HG03457 (cell line): ENCODE data around the gene POLH.
"Not testable (repeated sequence)": the region's sequence is repeated elsewhere in the genome, so short reads cannot be mapped to it uniquely, and the experiment has no call there.

Source experiments
- ATAC-seq: cut with Tn5 transposase; IDR thresholded peaks from one replicate; pipeline ENCODE4 v1.9.1; 2021; ENCODE audit warnings: moderate number of reproducible peaks; ENCODE audit not compliant: unreplicated experiment

POLH gene

DNA sequence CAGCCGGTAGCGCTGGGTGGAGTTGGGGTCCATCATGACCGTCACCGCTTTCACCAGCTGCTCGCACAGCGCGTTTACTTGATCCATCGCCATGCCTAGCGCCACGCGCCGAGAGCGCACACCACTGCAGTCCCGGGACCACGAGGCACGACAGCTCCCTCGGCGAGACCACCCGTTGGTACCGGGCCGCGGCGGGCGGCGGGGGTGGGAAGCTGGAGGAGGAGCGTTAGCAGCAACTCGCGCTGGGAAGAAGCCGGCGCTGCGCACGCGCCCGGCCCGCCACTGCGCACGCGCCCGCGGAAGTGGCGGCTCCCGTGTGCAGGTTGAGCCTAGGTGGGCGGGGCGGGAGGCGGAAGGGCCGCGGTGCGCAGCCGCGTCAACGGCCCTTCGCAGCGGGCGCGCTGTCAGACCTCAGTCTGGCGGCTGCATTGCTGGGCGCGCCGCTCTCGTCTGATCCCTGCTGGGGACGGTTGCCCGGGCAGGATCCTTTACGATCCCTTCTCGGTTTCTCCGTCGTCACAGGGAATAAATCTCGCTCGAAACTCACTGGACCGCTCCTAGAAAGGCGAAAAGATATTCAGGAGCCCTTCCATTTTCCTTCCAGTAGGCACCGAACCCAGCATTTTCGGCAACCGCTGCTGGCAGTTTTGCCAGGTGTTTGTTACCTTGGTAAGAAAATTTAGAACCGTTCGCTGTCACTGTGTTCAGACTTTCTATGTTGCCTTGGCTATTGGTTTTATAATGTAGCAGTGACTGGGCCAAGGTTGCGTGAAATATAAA is at the start of gene POLH, which contains the start of gene XPO5:
POLH (plus strand) TSS at position 414 of the 780 bp plus-strand sequence. CDS start 6,135 bp downstream, outside the sequence.
XPO5 (minus strand) TSS at position 267 of the 780 bp plus-strand sequence; CDS start at position 93, 174 bp downstream.
- ATAC-seq: peak; percentile 82

DNA sequence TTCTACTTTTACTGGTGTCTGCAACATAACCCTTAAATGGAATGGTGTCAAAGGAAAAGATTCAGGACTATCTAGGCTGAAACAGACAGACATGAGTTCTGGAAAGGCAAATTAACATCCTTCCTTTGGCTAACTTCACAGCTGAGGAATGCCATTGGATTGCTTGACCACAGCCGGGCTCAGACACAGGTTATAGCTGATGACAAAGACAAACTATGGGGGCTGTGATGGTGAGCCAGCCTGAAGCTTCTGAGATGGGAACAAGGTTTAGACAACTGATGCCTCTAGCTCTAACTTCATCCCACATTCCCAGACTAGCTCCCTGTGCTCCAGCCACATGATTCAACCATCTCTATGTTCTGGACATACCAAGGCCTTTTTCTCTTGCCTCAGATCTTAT is 43.8 kb upstream of the POLH start:
- no peak for ATAC-seq

DNA sequence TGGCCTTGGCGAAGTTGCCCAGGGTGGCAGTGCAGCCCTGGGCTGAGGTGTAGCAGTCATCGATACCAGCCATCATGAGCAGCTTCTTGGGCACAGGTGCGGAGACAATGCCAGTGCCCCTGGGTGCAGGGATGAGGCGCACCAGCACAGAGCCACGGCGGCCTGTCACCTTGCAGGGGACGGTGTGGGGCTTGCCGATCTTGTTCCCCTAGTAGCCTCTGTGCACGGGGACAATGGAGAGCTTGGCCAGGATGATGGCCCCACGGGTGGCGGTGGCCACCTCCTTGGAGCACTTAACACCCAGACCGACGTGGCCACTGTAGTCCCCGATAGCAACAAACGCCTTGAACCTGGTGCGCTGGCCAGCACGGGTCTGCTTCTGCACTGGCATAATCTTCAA is 37.0 kb upstream of the POLH start:
- not testable (repeated sequence) for ATAC-seq

DNA sequence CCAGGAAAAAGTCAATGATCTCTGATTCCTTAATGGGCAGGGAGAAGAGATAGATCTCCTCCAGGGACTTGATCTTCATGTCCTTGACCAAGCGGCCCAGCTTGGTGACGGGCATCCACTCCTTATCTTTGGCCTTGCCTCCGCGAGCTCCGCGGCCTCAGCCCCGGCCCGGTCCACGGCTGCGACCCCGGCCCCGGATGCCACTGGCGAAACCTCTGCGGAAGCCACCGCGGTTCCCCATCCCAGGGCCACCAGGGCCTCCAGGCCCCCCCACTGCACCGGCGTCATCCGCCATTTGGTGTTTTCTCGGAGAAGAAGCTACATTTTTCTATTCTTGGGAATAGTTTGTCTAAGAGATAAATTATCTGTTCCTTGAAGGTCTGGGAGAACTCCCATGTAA is 36.6 kb upstream of the POLH start:
- not testable (repeated sequence) for ATAC-seq

DNA sequence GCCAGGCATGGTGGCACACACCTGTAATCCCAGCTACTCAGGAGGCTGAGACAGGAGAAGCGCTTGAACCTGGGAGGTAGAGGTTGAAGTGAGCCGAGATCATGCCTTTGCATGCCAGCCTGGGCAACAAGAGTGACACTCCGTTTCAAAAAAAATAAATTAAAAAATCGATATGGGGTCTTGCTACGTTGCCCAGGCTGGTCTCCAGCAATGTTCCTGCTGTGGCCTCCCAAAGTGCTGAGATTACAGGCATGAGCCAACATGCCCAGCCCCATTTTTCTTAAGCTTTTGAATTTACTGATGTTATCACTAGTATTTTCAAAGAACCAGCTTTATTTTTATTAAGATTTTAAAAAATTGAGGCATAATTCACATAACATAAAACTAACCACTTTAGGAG is 35.5 kb upstream of the POLH start:
- ATAC-seq: no peak

DNA sequence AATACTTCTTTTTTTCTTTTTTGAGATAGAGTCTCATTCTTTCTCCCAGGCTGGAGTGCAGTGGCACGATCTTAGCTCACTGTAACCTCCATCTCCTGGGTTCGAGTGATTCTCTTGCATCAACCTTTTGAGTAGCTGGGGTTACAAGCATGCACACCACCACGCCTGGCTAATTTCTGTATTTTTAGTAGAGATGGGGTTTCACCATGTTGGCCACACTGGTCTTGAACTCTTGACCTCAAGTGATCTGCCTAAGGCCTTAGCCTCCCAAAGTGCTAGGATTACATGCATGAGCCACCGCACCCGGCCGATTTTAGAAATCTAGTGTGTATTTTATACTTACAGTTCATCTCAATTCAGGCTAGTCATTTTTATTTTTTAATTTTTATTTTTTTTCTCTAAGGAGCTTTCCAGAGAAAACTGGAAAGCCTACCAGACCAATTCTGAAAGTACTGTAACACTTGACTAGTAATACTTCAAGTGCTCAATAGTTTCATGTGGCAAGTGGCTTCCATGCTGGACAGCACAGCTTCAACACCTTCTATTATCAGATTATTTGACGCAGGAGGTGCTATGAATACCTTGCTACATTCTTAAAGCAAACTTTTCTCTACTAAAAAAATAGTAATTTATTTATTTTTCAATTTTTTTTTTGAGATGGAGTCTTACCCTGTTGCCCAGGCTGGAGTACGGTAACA is 34.1 kb upstream of the POLH start:
- no peak for ATAC-seq

DNA sequence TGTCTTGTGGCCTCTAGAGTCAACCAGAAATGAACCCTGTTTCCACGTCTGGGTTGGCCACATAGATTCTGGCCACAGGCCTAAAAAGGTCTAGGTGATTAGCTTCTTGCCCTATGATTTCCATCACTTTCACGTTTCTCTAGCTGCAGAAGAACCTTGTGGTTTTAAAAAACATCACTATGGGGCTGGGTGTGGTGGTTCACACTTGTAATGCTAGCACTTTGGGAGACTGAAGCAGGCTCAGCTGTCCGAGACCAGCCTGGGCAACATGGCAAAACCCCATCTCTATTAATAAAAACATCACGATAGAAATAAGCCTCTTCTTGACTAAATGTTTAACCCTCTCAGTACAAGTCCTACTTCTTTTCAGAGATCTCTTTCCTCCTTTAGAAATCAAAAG is 31.5 kb upstream of the POLH start:
- no peak for ATAC-seq

DNA sequence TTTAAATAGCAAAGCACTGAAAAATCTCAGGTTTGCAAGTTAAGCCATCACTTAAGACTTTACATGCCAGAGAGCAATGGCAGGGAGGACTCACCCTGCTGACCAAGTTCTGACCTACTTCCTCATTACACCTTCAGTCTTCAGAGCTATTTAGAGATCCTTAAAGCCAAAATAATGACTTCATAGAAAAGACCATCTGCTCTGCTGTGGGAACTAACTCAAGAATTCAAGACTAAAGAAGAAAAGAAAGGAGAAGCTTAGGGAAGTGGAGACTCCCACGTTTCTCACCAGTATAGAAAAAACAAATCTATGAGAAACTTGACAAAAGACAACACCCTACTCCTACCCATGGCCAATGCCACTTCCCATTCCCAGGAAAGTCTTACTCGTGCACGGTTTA is 28.8 kb upstream of the POLH start:
- no peak for ATAC-seq

DNA sequence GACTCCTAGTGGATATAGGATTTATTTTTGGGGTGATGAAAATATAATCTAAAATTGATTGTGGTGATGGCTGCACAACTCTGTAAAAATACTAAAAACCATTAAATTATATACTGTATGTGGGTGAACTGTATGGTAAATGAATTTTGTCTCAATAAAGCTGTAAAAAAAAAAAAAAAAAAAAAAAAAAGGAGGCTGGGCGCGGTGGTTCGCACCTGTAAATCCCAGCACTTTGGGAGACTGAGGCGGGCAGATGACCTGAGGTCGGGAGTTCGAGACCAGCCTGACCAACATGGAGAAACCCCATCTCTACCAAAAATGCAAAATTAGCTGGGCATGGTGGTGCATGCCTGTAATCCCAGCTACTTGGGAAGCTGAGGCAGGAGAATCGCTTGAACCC is 18.4 kb upstream of the POLH start:
- ATAC-seq: not testable (repeated sequence)

DNA sequence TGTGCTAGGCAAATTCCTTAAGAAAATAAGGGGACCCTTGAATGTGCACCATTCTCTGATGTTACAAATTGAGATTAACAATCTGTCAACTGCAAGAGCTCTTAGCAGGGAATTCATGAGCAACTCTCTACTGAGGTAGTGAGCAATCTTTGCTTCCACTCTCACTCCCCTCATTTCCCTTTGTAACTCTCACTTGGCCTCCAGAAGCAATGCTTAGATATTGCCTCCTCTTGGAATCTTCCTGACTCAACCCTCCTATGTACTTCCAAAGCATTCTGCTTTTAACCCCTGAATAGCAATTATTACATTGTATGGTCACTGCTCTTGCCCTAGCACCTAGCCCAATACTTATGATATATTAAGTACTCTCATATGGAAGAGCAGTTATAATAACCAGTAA is 16.7 kb upstream of the POLH start:
- ATAC-seq: no peak

DNA sequence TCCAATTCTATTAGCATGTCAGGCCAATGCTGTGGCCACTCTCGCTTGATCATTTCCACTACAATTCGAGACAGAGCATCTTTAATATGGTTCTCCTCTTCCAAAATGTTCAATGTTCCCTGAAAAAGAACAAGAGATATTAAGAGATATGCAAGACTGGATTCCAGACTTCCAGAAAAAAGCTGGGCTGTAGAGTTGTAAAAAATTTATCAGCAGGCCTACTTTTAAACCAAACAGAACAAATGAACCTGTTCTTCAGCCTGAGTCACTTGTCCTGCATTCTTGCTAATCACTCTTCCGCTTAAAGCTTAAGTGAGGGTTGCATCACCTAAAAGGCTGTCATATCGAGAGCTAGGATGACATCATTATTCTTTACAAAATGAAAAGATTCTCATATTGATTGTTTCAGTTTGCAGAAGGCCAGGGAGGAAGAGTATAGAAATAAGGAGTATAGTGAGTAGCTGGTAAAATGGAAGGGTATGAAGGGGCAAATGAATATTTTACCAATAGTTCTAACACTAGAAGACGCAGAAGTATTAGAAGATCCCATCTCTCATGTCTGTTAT is 5.0 kb upstream of the POLH start:
- ATAC-seq: no peak

DNA sequence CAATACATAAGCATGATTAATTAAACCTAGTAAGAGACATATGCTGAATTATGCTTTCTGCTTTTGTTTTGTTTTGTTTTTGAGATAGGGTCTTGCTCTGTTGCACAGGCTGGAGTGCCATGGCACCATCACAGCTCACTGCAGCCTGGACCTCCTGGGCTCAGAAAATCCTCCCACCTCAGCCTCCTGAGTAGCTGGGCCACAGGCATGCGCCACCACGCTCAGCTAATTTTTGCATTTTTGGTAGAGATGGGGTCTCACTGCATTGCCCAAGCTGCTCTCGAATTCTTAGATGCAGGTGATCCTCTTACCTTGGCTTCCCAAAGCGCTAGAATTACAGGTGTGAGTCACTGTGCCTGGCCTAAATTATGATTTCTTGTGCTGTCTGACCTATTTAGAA is 4.0 kb upstream of the POLH start:
- ATAC-seq: no peak

DNA sequence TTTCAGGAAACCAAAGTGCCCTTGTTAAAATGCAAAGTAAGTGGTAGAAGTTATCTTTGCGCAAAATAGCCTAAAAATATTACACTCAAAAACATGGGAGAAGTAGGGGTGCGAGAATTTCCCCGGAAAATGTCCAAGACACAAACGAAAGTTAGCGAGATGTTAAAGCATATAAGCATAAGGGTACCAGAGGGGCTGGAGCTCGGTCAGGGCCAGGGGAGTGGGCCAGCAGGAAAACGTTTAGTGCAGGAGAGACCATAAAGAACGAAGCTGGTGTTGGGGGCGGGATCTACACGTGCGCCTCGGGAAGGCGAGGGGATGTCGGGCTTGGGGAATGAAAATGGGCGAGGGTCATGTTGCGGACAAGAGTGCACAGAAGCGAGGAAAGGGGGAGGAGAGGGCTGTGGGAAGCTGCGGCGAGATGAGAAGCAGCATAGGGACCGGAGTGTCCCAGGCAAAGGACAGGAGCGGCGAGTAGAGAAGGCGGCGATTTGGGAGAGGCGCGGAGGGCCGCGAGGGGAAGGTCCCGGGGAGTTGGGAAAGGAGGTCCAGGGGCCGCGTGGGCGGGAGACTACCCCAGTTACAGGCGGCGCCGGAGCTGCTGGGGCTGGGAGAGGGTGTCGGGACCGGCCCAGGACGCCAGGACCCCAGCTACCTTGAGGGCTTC is 747 bp upstream of the POLH start:
- ATAC-seq: peak; percentile 22

DNA sequence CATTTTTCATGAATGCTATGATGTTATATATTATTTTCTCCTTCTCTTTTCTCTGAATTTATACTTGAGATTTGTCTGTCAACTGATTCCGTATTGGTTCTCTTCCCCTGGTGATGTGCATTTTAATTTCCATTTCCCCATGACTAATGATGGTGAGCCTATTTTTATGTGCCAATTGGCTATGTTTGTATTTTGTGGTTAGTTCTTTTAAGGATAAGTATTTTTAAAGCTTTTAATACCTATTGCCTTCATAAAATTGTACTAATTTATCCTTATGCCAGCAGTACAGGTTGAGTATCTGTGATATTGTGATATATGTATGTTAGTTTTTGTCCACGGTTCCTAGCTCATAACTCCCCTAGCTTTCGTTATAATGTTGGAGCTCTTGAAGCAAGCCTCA is 2.8 kb downstream of the POLH start:
- ATAC-seq: no peak

DNA sequence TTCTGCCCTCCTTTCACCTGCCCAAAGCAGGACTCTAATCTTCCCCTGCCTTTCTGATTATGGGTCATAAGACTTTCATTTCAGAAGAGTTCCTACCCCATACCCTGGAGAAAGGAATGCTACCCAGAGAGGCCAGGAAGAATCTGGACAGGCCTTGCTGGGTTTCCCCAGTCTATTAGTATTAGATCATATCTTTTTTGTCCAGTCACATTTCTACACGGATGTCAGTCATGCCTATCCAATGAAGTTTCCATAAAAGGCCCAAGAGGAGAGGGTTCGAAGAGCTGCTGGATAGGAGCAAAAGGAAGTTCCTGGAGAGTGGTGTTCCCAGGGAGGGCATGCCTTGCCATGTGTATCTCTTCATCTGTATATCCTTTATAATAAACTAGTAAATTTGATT is 3.2 kb downstream of the POLH start:
- ATAC-seq: no peak

DNA sequence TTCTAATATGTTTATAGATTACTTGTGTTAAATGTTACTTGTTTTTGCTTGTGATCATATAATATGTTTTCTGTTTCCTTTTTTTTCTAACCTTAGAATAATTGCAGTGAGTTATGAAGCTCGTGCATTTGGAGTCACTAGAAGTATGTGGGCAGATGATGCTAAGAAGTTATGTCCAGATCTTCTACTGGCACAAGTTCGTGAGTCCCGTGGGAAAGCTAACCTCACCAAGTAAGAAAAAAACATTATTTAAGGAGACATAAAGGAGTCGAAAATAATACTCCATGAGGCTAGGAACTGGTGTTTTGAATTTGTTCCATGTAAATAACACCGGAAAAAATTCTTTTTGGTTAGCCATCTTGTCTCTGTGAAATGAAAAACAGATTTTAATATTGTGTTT is 6.9 kb downstream of the POLH start:
- ATAC-seq: no peak

DNA sequence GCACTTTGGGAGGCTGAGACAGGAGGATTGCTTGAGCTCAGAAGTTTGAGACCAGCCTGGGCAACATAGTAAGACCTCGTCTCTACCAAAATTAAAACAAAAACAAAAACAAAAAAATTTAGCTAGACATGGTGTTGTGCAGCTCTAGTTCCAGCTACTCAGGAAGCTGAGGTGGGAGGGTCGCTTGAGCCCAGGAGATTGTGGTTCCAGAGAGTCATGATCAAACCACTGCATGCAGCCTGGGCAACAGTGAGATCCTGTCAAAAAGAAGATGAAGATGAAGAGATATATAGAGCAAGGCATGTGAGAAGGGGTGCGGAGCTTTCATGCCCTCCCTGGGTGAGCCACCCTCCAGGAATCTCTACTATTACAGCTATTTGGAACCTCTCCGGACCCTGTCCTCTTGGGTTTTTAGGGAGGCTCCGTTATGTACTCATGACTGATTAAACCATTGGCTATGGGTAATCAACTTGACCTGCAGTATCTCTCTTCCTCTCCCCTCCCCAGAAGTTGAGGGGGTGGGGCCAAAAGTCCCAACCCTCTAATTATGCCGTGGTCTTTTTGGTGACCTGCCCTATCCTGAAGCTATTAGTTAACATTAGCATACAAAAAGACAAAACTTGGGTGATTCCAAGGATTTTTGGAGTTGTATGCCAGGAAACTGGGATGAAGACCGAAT is 9.0 kb downstream of the POLH start:
- ATAC-seq: no peak

DNA sequence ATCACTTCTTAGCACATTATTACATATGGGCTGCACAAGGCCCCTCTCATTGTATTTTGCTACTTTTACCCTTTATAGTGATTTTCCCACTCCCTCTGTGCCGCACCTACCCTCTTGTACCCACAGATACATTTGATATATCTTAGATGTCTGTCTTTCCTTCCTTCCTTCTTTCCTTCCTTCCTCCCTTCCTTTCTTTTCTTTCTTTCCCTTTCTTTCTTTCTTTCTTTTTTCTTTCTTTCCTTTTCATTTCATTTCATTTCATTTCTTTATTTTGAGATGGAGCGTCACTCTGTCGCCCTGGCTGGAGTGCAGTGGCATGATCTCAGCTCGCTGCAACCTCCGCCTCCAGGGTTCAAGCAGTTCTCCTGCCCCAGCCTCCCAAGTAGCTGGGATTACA is 12.2 kb downstream of the POLH start:
- ATAC-seq: no peak

DNA sequence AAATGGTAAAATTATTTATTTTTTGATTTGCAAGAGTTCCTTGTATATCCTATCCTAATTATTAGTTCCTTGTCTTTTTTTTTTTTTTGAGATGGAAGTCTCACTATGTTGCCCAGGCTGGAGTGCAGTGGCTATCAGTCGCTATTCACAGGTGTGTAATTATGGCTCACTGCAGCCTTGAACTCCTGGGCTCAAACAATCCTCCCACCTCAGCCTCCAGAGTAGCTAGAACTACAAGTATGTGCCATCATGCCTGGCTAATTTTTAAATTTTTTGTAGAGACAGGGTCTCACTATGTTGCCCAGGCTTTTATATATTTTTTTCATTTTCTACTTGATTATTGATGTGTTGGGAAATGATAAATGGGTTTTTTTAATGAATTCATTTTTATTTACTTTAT is 13.6 kb downstream of the POLH start:
- ATAC-seq: not testable (repeated sequence)

DNA sequence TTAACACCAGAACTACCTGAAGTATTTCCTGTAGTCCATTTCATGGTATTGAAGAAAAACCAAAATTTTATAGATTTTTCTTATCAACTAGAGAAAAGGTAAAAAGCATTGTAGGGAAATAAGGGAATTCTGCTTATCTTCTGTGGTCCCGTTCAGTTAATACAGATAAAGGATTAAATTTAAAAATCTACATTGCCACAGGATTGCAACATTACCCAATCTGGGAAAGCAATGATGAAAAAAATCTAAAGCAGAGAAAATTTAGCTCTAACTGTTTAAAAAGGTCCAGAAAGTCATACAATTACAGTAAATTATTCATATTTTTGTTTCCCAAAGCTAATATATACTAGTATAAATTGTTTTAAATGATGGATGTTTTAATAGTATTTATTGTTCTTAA is 18.0 kb downstream of the POLH start:
- no peak for ATAC-seq

DNA sequence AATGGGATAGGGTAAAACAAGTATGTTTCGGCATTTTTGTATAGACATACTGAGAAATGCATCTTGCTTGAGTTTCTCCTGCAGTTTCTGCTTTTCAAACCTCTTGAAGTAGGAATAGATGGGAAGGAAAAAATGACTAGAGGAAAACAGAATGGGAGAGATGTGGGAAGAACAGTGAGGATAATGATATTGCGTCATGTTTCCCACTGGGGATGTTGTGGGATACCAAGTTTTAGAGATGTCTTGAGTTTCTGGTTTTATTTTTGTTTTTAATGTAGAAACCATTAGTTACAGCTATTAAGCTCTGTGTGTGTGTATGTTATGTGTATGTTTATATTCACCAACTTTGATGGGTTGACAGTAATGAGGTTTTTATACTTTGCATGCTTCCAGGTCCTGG is 24.6 kb downstream of the POLH start:
- no peak for ATAC-seq
